Mesenchymal stem cell (in vitro differentiated cells and primary cell): Measurements from ENCODE around the gene PIK3CB.

Experiments
- DNase-seq: peaks from one replicate; pipeline ENCODE4 v3.0.0-alpha.2; 2013
- H2AFZ ChIP-seq: one replicate; pipeline ENCODE4 v1.6.1; 2013; ENCODE audit warnings: low read depth, mild to moderate bottlenecking, control low read depth, inconsistent platforms, low read length, moderate library complexity
- H2AK5ac ChIP-seq: 2 replicates; pipeline ENCODE4 v1.6.1; 2013; ENCODE audit warnings: low read length, moderate library complexity, mild to moderate bottlenecking, inconsistent platforms; ENCODE audit not compliant: severe bottlenecking
- H2BK120ac ChIP-seq: one replicate; pipeline ENCODE4 v1.6.1; 2013; ENCODE audit warnings: low read depth, mild to moderate bottlenecking, inconsistent platforms, low read length, moderate library complexity
- H2BK12ac ChIP-seq, 2 experiments: one replicate each; pipeline ENCODE4 v1.6.1; 2013; ENCODE audit warnings: inconsistent platforms in 2 of 2, low read length in 2 of 2, mild to moderate bottlenecking in 2 of 2, moderate library complexity in 2 of 2, control low read depth in 1 of 2
- H2BK15ac ChIP-seq: one replicate; pipeline ENCODE4 v1.6.1; 2013; ENCODE audit warnings: mild to moderate bottlenecking, low read depth, inconsistent platforms; ENCODE audit not compliant: poor library complexity, severe bottlenecking
- H2BK5ac ChIP-seq: 2 replicates; pipeline ENCODE4 v1.6.1; 2013; ENCODE audit warnings: low read depth, mild to moderate bottlenecking, low read length, control low read depth, inconsistent platforms; ENCODE audit not compliant: poor library complexity, severe bottlenecking
- H3K14ac ChIP-seq, 2 experiments: one replicate each; pipeline ENCODE4 v1.6.1; 2013; ENCODE audit warnings: inconsistent platforms in 2 of 2, low read length in 2 of 2, control low read depth in 1 of 2, mild to moderate bottlenecking in 1 of 2, moderate library complexity in 1 of 2
- H3K18ac ChIP-seq, 2 experiments: one replicate each; pipeline ENCODE4 v1.6.1; 2013; ENCODE audit warnings: inconsistent platforms in 2 of 2, low read length in 2 of 2, control low read depth in 1 of 2, low read depth in 1 of 2, mild to moderate bottlenecking in 1 of 2
- H3K23ac ChIP-seq, 2 experiments: one replicate each; pipeline ENCODE4 v1.6.1; 2013; ENCODE audit warnings: inconsistent platforms in 2 of 2, low read length in 2 of 2, mild to moderate bottlenecking in 2 of 2, moderate library complexity in 2 of 2, control low read depth in 1 of 2
- H3K27ac ChIP-seq: 2 replicates; pipeline ENCODE4 v1.5.1; 2013; ENCODE audit warnings: mild to moderate bottlenecking, moderate library complexity, low read length, control low read depth, inconsistent platforms; ENCODE audit not compliant: poor library complexity, severe bottlenecking
- H3K27me3 ChIP-seq, 2 experiments: 2 replicates each; pipeline versions ENCODE4 v1.6.1 to v1.7.0; 2013; ENCODE audit warnings: low read length in 2 of 2, mild to moderate bottlenecking in 2 of 2, moderate library complexity in 2 of 2, control low read depth in 1 of 2, inconsistent platforms in 1 of 2; ENCODE audit not compliant: control insufficient read depth in 1 of 2, insufficient read depth in 1 of 2
- H3K36me3 ChIP-seq, 2 experiments: 2 replicates each; pipeline versions ENCODE4 v1.6.1 to v1.7.0; 2013; ENCODE audit warnings: low read length in 2 of 2, control low read depth in 1 of 2, inconsistent platforms in 1 of 2, low read depth in 1 of 2, mild to moderate bottlenecking in 1 of 2; ENCODE audit not compliant: insufficient read depth in 2 of 2, control insufficient read depth in 1 of 2
- H3K4ac ChIP-seq, 2 experiments: one replicate each; pipeline ENCODE4 v1.6.1; 2013; ENCODE audit warnings: inconsistent platforms in 2 of 2, low read length in 2 of 2, mild to moderate bottlenecking in 2 of 2, moderate library complexity in 2 of 2, control low read depth in 1 of 2, low read depth in 1 of 2
- H3K4me1 ChIP-seq: 2 replicates; pipeline ENCODE4 v1.6.1; 2013; ENCODE audit warnings: low read depth, low read length, control low read depth; ENCODE audit not compliant: control insufficient read depth, insufficient read depth
- H3K4me2 ChIP-seq: 2 replicates; pipeline ENCODE4 v1.6.1; 2013; ENCODE audit warnings: low read length, mild to moderate bottlenecking, inconsistent platforms; ENCODE audit not compliant: poor library complexity, severe bottlenecking
- H3K4me3 ChIP-seq, 2 experiments: 2 replicates each; pipeline versions ENCODE4 v1.5.1 to v1.7.0; 2013; ENCODE audit warnings: low read length in 2 of 2, mild to moderate bottlenecking in 2 of 2, control low read depth in 1 of 2, low read depth in 1 of 2; ENCODE audit not compliant: insufficient read depth in 1 of 2
- H3K79me1 ChIP-seq: replicated peaks from 2 replicates; pipeline ENCODE4 v1.6.1; 2013; ENCODE audit warnings: mild to moderate bottlenecking, control low read depth, low read length, inconsistent platforms; ENCODE audit not compliant: poor library complexity, severe bottlenecking
- H3K9ac ChIP-seq: 2 replicates; pipeline ENCODE4 v1.7.0; 2013; ENCODE audit warnings: mild to moderate bottlenecking, low read length, moderate library complexity
- H3K9me3 ChIP-seq: 2 replicates; pipeline ENCODE4 v1.7.0; 2013; ENCODE audit warnings: mild to moderate bottlenecking, low read length; ENCODE audit not compliant: control insufficient read depth
- H4K8ac ChIP-seq: one replicate; pipeline ENCODE4 v1.6.1; 2013; ENCODE audit warnings: inconsistent platforms, mild to moderate bottlenecking, low read length, moderate library complexity
- H4K91ac ChIP-seq: one replicate; pipeline ENCODE4 v1.6.1; 2013; ENCODE audit warnings: mild to moderate bottlenecking, low read length, inconsistent platforms
- WGBS: methylation state at CpG from one replicate; pipeline ENCODE4 v1.1.7; 2013; ENCODE audit warnings: mixed read lengths; 5-methylcytosine and 5-hydroxymethylcytosine counted together

Gene PIK3CB

DNA sequence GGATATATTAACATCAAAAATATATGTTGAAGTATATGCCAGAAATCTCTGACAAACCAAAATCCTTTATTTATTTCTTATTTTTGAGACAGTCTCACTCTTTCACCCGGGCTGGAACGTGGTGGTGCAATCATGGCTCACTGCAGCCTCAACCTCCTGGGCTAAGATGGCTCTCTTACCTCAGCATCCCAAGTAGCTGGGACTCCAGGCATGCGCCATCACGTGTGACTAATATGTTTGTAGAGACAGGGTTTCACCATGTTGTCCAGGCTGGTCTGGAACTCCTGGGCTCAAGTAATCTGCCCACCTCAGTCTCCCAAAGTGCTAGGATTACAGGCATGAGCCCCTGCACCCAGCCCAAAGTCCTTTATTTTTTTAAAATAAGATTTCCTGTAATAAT lies 214.3 kb downstream of the PIK3CB start:
- WGBS = 97% methylated on average over 4 of the region's 4 CpGs
- no peak overlapping the region for H2BK120ac ChIP-seq
- no peak overlapping the region for H4K91ac ChIP-seq
- no peak for DNase-seq
- no peak overlapping the region for H2BK5ac ChIP-seq
- H3K14ac ChIP-seq = no peak overlapping the region
- no peaks in the 10 kb centered on the region for H3K36me3 ChIP-seq
- no peak overlapping the region for H2BK12ac ChIP-seq
- H3K27ac ChIP-seq = no peak overlapping the region
- peak overlapping the region; percentile 2 for H4K8ac ChIP-seq
- no peak overlapping the region for H3K4me2 ChIP-seq
- H3K9ac ChIP-seq = no peak overlapping the region
- H3K4me1 ChIP-seq = no peaks in the 10 kb centered on the region
- H3K79me1 ChIP-seq = peaks cover 4% of the 10 kb centered on the region
- no peak overlapping the region for H2AFZ ChIP-seq
- no peak overlapping the region for H3K23ac ChIP-seq
- H3K27me3 ChIP-seq = no peaks in the 10 kb centered on the region
- H3K4me3 ChIP-seq = no peak overlapping the region
- no peak overlapping the region for H3K4ac ChIP-seq
- no peak overlapping the region for H3K18ac ChIP-seq
- H3K9me3 ChIP-seq = no peaks in the 10 kb centered on the region
- no peak overlapping the region for H2AK5ac ChIP-seq
- H2BK15ac ChIP-seq = no peak overlapping the region

DNA sequence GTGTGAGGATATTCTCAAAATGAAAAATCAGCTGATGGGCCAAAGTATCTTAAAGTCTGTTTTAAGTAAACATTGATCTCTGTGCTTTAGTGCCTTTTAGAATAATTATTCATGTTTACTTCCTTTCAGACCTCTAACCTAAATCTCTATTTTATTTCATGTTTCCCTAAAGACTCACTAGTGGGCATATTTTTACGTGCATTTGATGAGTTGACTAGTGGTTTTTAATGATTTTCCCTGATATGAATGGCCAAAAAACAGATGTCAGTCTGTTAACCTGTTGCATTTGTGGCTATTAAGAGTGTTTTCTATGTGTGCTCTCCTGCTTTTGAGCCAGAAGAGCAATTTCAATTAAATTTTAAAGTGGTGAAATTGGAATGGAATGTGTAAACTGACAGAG lies 219.3 kb downstream of the PIK3CB start:
- H3K14ac ChIP-seq = no peak overlapping the region
- H2BK12ac ChIP-seq = no peak overlapping the region
- no peak overlapping the region for H3K4me2 ChIP-seq
- no peak overlapping the region for H3K18ac ChIP-seq
- H3K4me1 ChIP-seq = no peaks in the 10 kb centered on the region
- no peak overlapping the region for H4K8ac ChIP-seq
- H3K9me3 ChIP-seq = no peaks in the 10 kb centered on the region
- H3K27ac ChIP-seq = no peak overlapping the region
- peaks cover 18% of the 10 kb centered on the region for H3K79me1 ChIP-seq
- no peak overlapping the region for H3K9ac ChIP-seq
- H3K4ac ChIP-seq = no peak overlapping the region
- H2BK120ac ChIP-seq = no peak overlapping the region
- H3K4me3 ChIP-seq = no peak overlapping the region
- H3K27me3 ChIP-seq = no peaks in the 10 kb centered on the region
- H4K91ac ChIP-seq = no peak overlapping the region
- H2BK15ac ChIP-seq = no peak overlapping the region
- no peak overlapping the region for H2BK5ac ChIP-seq
- WGBS = 90% methylated on average over 1 of the region's 1 CpG
- DNase-seq = no peak
- H3K36me3 ChIP-seq = no peaks in the 10 kb centered on the region
- no peak overlapping the region for H2AFZ ChIP-seq
- H2AK5ac ChIP-seq = no peak overlapping the region
- H3K23ac ChIP-seq = no peak overlapping the region

DNA sequence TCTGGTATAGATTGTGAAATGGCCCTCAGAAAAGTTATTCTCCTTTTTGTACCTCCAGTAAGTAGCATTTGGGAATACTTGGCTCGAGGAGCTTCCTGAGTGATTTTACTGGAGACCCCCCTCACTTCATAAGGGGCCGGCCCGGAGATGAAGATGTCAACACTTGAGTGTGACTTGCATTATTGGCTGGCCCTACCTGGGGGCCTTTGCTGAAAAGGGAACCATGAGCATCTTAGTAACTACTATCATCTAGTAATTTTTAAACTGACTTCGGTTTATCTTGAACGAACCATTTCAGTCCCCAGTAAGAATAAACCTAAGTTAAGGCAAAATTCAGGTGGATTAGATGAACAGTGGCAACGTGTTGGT lies 224.8 kb downstream of the PIK3CB start:
- H3K4me1 ChIP-seq = peaks cover 2% of the 10 kb centered on the region
- H3K4ac ChIP-seq = no peak overlapping the region
- H3K36me3 ChIP-seq = no peaks in the 10 kb centered on the region
- no peak overlapping the region for H4K91ac ChIP-seq
- no peak overlapping the region for H3K4me2 ChIP-seq
- WGBS = 84% methylated on average over 6 of the region's 6 CpGs
- no peak overlapping the region for H3K23ac ChIP-seq
- H2BK5ac ChIP-seq = no peak overlapping the region
- peak overlapping the region; percentile 38 for H2AK5ac ChIP-seq
- no peak overlapping the region for H2BK120ac ChIP-seq
- H3K18ac ChIP-seq = no peak overlapping the region
- H3K27ac ChIP-seq = no peak overlapping the region
- H2BK15ac ChIP-seq = no peak overlapping the region
- H3K4me3 ChIP-seq = peak overlapping the region in 1 of 2 experiments; percentile 84
- no peak for DNase-seq
- H3K27me3 ChIP-seq = no peaks in the 10 kb centered on the region
- H3K79me1 ChIP-seq = peaks cover 16% of the 10 kb centered on the region
- H3K9me3 ChIP-seq = no peaks in the 10 kb centered on the region
- peak overlapping the region; percentile 95 for H3K9ac ChIP-seq
- H4K8ac ChIP-seq = no peak overlapping the region
- no peak overlapping the region for H2AFZ ChIP-seq
- no peak overlapping the region for H2BK12ac ChIP-seq
- H3K14ac ChIP-seq = no peak overlapping the region

DNA sequence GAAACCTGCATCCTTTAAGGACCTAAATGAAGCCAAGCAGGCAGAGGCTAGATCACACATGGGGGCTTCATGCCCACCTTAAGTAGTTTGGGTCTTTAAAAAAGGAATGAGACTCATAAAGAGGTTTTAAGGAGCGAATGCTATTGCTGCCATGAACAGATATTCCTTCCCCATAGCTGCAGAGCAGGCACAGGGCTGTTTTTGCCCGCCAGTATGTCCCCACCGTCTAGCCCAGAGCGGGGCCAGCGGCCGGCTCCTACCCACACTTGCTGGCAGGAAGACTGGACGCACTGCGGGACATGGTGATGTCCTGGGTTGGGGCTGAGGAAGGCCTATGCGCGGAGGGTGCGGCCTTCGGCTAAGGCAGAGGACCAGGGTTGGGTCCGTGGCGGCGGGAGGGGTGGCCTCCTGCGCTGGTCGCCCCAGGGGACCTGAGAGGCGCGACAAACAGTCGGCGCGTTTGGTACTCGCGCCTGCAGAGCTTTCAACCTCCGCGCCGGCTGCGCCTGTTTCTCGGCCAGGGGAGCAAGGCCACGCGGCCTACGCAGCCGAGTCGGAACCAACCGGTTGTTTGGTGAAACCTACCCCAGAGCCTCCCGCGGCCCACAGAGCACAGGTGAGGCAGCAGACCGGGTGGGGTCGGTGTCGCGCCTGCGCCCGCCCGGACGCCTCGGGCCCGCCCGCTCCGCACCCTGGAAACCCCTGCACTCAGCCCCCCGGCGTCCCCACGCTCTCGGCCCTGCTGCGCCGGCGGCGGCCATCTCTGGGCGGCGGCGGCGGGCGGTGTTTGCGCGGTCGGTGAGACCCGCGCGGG lies 226.2 kb downstream of the PIK3CB start, which contains the start of gene FAIM:
Gene FAIM (plus strand): TSS at position 450 of the 814 bp plus-strand sequence. CDS start 10,956 bp downstream, outside the sequence.
- H3K4me1 ChIP-seq = peaks cover 2% of the 10 kb centered on the region
- WGBS = 3% methylated on average over 63 of the region's 68 CpGs
- peak within 1 kb of the TSS; percentile 86 for H3K27ac ChIP-seq
- no peaks in the 10 kb centered on the region for H3K27me3 ChIP-seq
- peak within 1 kb of the TSS; percentile 65 for H3K4me2 ChIP-seq
- peaks cover 10% of the 10 kb centered on the region for H3K79me1 ChIP-seq
- H3K23ac ChIP-seq = peak within 1 kb of the TSS in 1 of 2 experiments; percentile 67
- peak within 1 kb of the TSS; percentile 92 for H3K18ac ChIP-seq
- peak within 1 kb of the TSS; percentile 62 to 89 for H3K4ac ChIP-seq
- H4K91ac ChIP-seq = peak within 1 kb of the TSS; percentile 97
- peak within 1 kb of the TSS; percentile 22 to 87 for H3K14ac ChIP-seq
- peak within 1 kb of the TSS; percentile 99 for H2BK15ac ChIP-seq
- H3K9me3 ChIP-seq = no peaks in the 10 kb centered on the region
- peak within 1 kb of the TSS; percentile 68 to 84 for H3K4me3 ChIP-seq
- peak within 1 kb of the TSS; percentile 93 for H2BK5ac ChIP-seq
- H2BK120ac ChIP-seq = peak within 1 kb of the TSS; percentile 96
- peak within 1 kb of the TSS; percentile 100 for H4K8ac ChIP-seq
- peak within 1 kb of the TSS in 1 of 2 experiments; percentile 64 for H2BK12ac ChIP-seq
- H2AFZ ChIP-seq = peak within 1 kb of the TSS; percentile 72
- H3K36me3 ChIP-seq = no peaks in the 10 kb centered on the region
- H3K9ac ChIP-seq = peak within 1 kb of the TSS; percentile 95
- peak; percentile 70 for DNase-seq
- H2AK5ac ChIP-seq = peak within 1 kb of the TSS; percentile 63
